Head of caudate nucleus (tissue), 42 donors: Measurements from ENCODE around the gene REPS2.

ENCODE experiments used
- DNase-seq, 42 donors: peaks; one replicate each; pipeline versions ENCODE4 v3.0.0 to v3.0.0-alpha.2; 2020 to 2021; ENCODE audit warnings: mixed read lengths in 7 of 42
- intact Hi-C: fragments of 100-400 bp; cut with DNase I; formaldehyde crosslinking; loops from one replicate; pipeline ENCODE4 v1.15.0; 2022

Gene REPS2

GRCh38 chrX:16946361-16946964, at the start of gene REPS2:
Gene REPS2 (plus strand): TSS chrX:16946658. CDS start chrX:16946862, 204 bp downstream.
- DNase-seq, result peak; percentile 68 to 94 (median 86)
- intact Hi-C loops, result no loop called here

GRCh38 chrX:16897445-16897844, 49.0 kb upstream of the REPS2 start:
- intact Hi-C loops, result no loop called here
- no peak for DNase-seq

GRCh38 chrX:16903274-16904022, 43.0 kb upstream of the REPS2 start:
- DNase-seq, result no peak
- intact Hi-C loops, result no loop called here

GRCh38 chrX:16910376-16910775, 36.1 kb upstream of the REPS2 start:
- intact Hi-C loops, result no loop called here
- DNase-seq, result no peak

- intact Hi-C loops, result no loop called here
- DNase-seq, result peak in 1 of 42 donors; percentile 8
Observed at GRCh38 chrX:16914058-16914457, 32.4 kb upstream of the REPS2 start.

GRCh38 chrX:16916561-16916960, 29.9 kb upstream of the REPS2 start:
- intact Hi-C loops, result no loop called here
- no peak for DNase-seq

- intact Hi-C loops, result no loop called here
- peak in 3 of 42 donors; percentile 7 to 41 (median 9) for DNase-seq
Observed at GRCh38 chrX:16917120-16917519, 29.3 kb upstream of the REPS2 start.

GRCh38 chrX:16918979-16919378, 27.5 kb upstream of the REPS2 start:
- no peak for DNase-seq
- intact Hi-C loops, result no loop called here

GRCh38 chrX:16920075-16920474, 26.4 kb upstream of the REPS2 start:
- no peak for DNase-seq
- intact Hi-C loops, result no loop called here

- no peak for DNase-seq
- intact Hi-C loops, result no loop called here
Observed at GRCh38 chrX:16923157-16923556, 23.3 kb upstream of the REPS2 start.

- intact Hi-C loops, result no loop called here
Observed at GRCh38 chrX:16924631-16925480, 21.6 kb upstream of the REPS2 start.

GRCh38 chrX:16930392-16930791, 16.1 kb upstream of the REPS2 start:
- DNase-seq, result no peak
- intact Hi-C loops, result no loop called here

More at GRCh38 chrX:16924631-16925480, 21.6 kb upstream of the REPS2 start:
- DNase-seq, result no peak

- intact Hi-C loops, result no loop called here
- DNase-seq, result no peak
Observed at GRCh38 chrX:16931371-16931770, 15.1 kb upstream of the REPS2 start.

- DNase-seq, result no peak
- intact Hi-C loops, result no loop called here
Observed at GRCh38 chrX:16931855-16932575, 14.4 kb upstream of the REPS2 start.

- intact Hi-C loops, result no loop called here
Observed at GRCh38 chrX:16934185-16934584, 12.3 kb upstream of the REPS2 start.

GRCh38 chrX:16946971-16947562, 609 bp downstream of the REPS2 start:
- intact Hi-C loops, result no loop called here
- peak in 35 of 42 donors; percentile 3 to 50 (median 20) for DNase-seq

More at GRCh38 chrX:16934185-16934584, 12.3 kb upstream of the REPS2 start:
- DNase-seq, result no peak

- DNase-seq, result no peak
- intact Hi-C loops, result no loop called here
Observed at GRCh38 chrX:16950423-16950822, 4.0 kb downstream of the REPS2 start.

GRCh38 chrX:16953606-16954211, 7.3 kb downstream of the REPS2 start:
- intact Hi-C loops, result no loop called here
- DNase-seq, result no peak
